GM19438 (cell line): ENCODE data around the gene SH2D6.
A peak's percentile ranks its signal among the peaks of the same experiment; 100 is the strongest.

Experiments used
- ATAC-seq: cut with Tn5 transposase; IDR thresholded peaks from one replicate; pipeline ENCODE4 v1.9.1; 2021; ENCODE audit warnings: low read depth; ENCODE audit not compliant: unreplicated experiment

Gene SH2D6

GRCh38 chr2:85420536-85421259, 2.2 kb downstream of the SH2D6 start:
- ATAC-seq, result peak; percentile 55

- ATAC-seq, result no peak
Observed at GRCh38 chr2:85421260-85422071, 3.0 kb downstream of the SH2D6 start.

GRCh38 chr2:85422072-85422457, 3.6 kb downstream of the SH2D6 start:
- no peak for ATAC-seq

- no peak for ATAC-seq
Observed at GRCh38 chr2:85423525-85423924, 5.0 kb downstream of the SH2D6 start.

- ATAC-seq, result no peak
Observed at GRCh38 chr2:85425588-85425987, 7.1 kb downstream of the SH2D6 start.

- ATAC-seq, result no peak
Observed at GRCh38 chr2:85427300-85427835, 8.9 kb downstream of the SH2D6 start.

- no peak for ATAC-seq
Observed at GRCh38 chr2:85428343-85428881, 9.9 kb downstream of the SH2D6 start.

- ATAC-seq, result no peak
Observed at GRCh38 chr2:85429213-85429923, 10.9 kb downstream of the SH2D6 start.

- ATAC-seq, result no peak
Observed at GRCh38 chr2:85429924-85430289, 11.4 kb downstream of the SH2D6 start.

- ATAC-seq, result no peak
Observed at GRCh38 chr2:85430752-85431569, 12.4 kb downstream of the SH2D6 start.

- ATAC-seq, result no peak
Observed at GRCh38 chr2:85431570-85432205, 13.2 kb downstream of the SH2D6 start.

GRCh38 chr2:85433511-85434089, 15.1 kb downstream of the SH2D6 start:
- ATAC-seq, result no peak

- no peak for ATAC-seq
Observed at GRCh38 chr2:85434696-85435095, 16.2 kb downstream of the SH2D6 start.

GRCh38 chr2:85435220-85435958, 16.9 kb downstream of the SH2D6 start:
- ATAC-seq, result no peak

- ATAC-seq, result no peak
Observed at GRCh38 chr2:85435981-85436835, 17.7 kb downstream of the SH2D6 start.

GRCh38 chr2:85436836-85437487, 18.4 kb downstream of the SH2D6 start:
- no peak for ATAC-seq
